Loucy (cell line): ENCODE measurements around the gene FUT4.

Source experiments
- H2AFZ ChIP-seq: fragments of 200-600 bp; sonication (generic); 2 replicates; pipeline ENCODE4 v1.6.0; 2016; ENCODE audit warnings: antibody characterized with exemption, mild to moderate bottlenecking, low read length, moderate library complexity
- H3F3A ChIP-seq: fragments of 200-600 bp; 2 replicates; pipeline ENCODE4 v1.6.0; 2016; ENCODE audit warnings: antibody characterized with exemption, low read depth, mild to moderate bottlenecking
- H3K27me3 ChIP-seq: fragments of 200-600 bp; sonication (generic); 2 replicates; pipeline ENCODE4 v1.6.1; 2014; ENCODE audit warnings: low read length, mild to moderate bottlenecking; ENCODE audit not compliant: insufficient read depth, poor library complexity, severe bottlenecking
- H3K36me3 ChIP-seq: fragments of 200-600 bp; sonication (generic); 2 replicates; pipeline ENCODE4 v1.6.1; 2016; ENCODE audit warnings: low read length; ENCODE audit not compliant: insufficient read depth
- H3K4me1 ChIP-seq: fragments of 200-600 bp; sonication (generic); 2 replicates; pipeline ENCODE4 v1.5.1; 2014; ENCODE audit warnings: low read length, mild to moderate bottlenecking; ENCODE audit not compliant: insufficient read depth, poor library complexity, severe bottlenecking
- H3K4me2 ChIP-seq: fragments of 200-600 bp; sonication (generic); 2 replicates; pipeline ENCODE4 v1.6.0; 2014; ENCODE audit warnings: antibody characterized with exemption, low read length, low read depth, mild to moderate bottlenecking; ENCODE audit not compliant: poor library complexity, severe bottlenecking
- H3K4me3 ChIP-seq: fragments of 200-600 bp; sonication (generic); 2 replicates; pipeline ENCODE4 v1.5.1; 2014; ENCODE audit warnings: low read length, mild to moderate bottlenecking, mixed read lengths; ENCODE audit not compliant: poor library complexity, severe bottlenecking
- H3K79me2 ChIP-seq: fragments of 200-600 bp; sonication (generic); 2 replicates; pipeline ENCODE4 v1.6.1; 2014; ENCODE audit warnings: low read length; ENCODE audit not compliant: insufficient read depth
- H3K9ac ChIP-seq: fragments of 200-600 bp; sonication (generic); 2 replicates; pipeline ENCODE4 v1.6.0; 2014; ENCODE audit warnings: mild to moderate bottlenecking, low read depth, low read length, moderate library complexity; ENCODE audit not compliant: poor library complexity, severe bottlenecking
- H3K9me2 ChIP-seq: fragments of 200-600 bp; sonication (generic); replicated peaks from 2 replicates; pipeline ENCODE4 v1.6.1; 2016; ENCODE audit warnings: low read depth, low read length, mixed read lengths
- H3K9me3 ChIP-seq: fragments of 200-600 bp; sonication (generic); 2 replicates; pipeline ENCODE4 v1.6.1; 2014; ENCODE audit warnings: mild to moderate bottlenecking, antibody characterized with exemption, low read length, low read depth; ENCODE audit not compliant: insufficient read depth
- H4K20me1 ChIP-seq: fragments of 200-600 bp; sonication (generic); 2 replicates; pipeline ENCODE4 v1.6.0; 2014; ENCODE audit warnings: antibody characterized with exemption, low read length, mild to moderate bottlenecking; ENCODE audit not compliant: insufficient read depth, poor library complexity, severe bottlenecking
- EZH2phosphoT487 ChIP-seq: fragments of 200-600 bp; IDR thresholded peaks from 2 replicates; pipeline ENCODE4 v1.6.1; 2018; ENCODE audit warnings: antibody characterized with exemption, mild to moderate bottlenecking, moderate library complexity, borderline replicate concordance
- TF ChIP-seq, protein P1 (sequence below): fragments of 200-600 bp; sonication (generic); conservative IDR thresholded peaks from 2 replicates; pipeline ENCODE4 v1.5.1; 2014; ENCODE audit warnings: mild to moderate bottlenecking, antibody characterized with exemption, low read length

FUT4 gene

DNA sequence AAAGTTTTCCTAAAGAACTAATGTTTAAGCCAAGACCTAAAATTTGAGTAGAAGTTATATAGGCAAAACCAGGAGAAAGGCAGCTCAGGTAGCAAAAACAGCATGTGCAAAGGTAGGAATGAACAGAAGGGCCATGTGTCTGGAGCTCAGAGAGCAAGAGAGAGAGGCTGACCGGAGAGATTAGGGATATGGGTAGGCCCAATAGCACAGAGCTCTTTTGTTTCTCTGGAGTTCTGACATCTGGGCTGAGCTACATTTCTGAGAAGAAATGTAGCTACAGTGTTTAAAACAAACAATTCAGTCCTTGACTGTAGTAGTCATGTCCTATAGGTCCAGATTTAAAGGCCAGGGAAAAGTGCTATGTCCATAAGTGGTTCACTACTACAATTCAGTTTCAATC is 27.0 kb upstream of the FUT4 start:
- H3K27me3 ChIP-seq, result no peaks in the 10 kb centered on the region
- peaks cover 18% of the 10 kb centered on the region for H3K4me1 ChIP-seq
- H3K4me2 ChIP-seq, result no peak overlapping the region
- H3K9ac ChIP-seq, result no peak overlapping the region
- no peaks in the 10 kb centered on the region for H3K79me2 ChIP-seq
- H3F3A ChIP-seq, result 0 out of 2 replicates have a peak, but pooled peaks cover 3% of the 10 kb centered on the region
- no peak overlapping the region for H2AFZ ChIP-seq
- H3K4me3 ChIP-seq, result no peak overlapping the region
- no peak for TF ChIP-seq EZH2phosphoT487
- TF ChIP-seq, protein P1, sequence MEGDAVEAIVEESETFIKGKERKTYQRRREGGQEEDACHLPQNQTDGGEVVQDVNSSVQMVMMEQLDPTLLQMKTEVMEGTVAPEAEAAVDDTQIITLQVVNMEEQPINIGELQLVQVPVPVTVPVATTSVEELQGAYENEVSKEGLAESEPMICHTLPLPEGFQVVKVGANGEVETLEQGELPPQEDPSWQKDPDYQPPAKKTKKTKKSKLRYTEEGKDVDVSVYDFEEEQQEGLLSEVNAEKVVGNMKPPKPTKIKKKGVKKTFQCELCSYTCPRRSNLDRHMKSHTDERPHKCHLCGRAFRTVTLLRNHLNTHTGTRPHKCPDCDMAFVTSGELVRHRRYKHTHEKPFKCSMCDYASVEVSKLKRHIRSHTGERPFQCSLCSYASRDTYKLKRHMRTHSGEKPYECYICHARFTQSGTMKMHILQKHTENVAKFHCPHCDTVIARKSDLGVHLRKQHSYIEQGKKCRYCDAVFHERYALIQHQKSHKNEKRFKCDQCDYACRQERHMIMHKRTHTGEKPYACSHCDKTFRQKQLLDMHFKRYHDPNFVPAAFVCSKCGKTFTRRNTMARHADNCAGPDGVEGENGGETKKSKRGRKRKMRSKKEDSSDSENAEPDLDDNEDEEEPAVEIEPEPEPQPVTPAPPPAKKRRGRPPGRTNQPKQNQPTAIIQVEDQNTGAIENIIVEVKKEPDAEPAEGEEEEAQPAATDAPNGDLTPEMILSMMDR, result no peak
- no peaks in the 10 kb centered on the region for H4K20me1 ChIP-seq
- H3K9me3 ChIP-seq, result no peaks in the 10 kb centered on the region
- H3K36me3 ChIP-seq, result no peaks in the 10 kb centered on the region
- H3K9me2 ChIP-seq, result no peaks in the 10 kb centered on the region

DNA sequence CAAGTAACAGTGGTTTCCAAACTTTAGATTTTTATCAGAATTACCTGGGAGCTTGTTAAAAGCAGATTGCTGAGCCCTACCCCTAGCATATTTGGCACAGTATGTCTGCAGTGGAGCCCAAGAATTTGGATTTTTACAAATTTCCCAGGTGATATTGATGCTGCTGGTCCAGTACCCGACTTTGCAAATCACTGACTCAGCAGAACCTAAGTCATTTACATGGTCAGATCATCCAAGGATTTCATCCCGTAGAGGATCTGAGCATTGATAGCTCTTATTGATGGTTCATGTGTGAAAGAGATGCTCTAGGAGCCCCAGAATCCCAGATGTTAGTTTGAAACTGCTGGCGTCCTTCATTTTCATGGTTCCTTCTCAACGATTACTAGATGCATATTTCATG is 25.4 kb upstream of the FUT4 start:
- H3K9me2 ChIP-seq, result no peaks in the 10 kb centered on the region
- no peaks in the 10 kb centered on the region for H3K79me2 ChIP-seq
- no peaks in the 10 kb centered on the region for H3K9me3 ChIP-seq
- H3K27me3 ChIP-seq, result no peaks in the 10 kb centered on the region
- H3K4me3 ChIP-seq, result no peak overlapping the region
- H2AFZ ChIP-seq, result no peak overlapping the region
- H4K20me1 ChIP-seq, result no peaks in the 10 kb centered on the region
- no peaks in the 10 kb centered on the region for H3K36me3 ChIP-seq
- no peak overlapping the region for H3K9ac ChIP-seq
- no peak overlapping the region for H3K4me2 ChIP-seq
- 0 out of 2 replicates have a peak, but pooled peaks cover 2% of the 10 kb centered on the region for H3F3A ChIP-seq
- H3K4me1 ChIP-seq, result peaks cover 6% of the 10 kb centered on the region
- TF ChIP-seq, protein P1, result no peak
- no peak for TF ChIP-seq EZH2phosphoT487

GRCh38 chr11:94519478-94520084 is 24.1 kb upstream of the FUT4 start:
- Histone ChIP-seq H3K4me2 (no peak overlapping the region), H3F3A (no peaks in the 10 kb centered on the region), H3K4me3 (no peak overlapping the region), H3K9me2 (no peaks in the 10 kb centered on the region), H3K9ac (no peak overlapping the region), H3K79me2 (no peaks in the 10 kb centered on the region), H3K4me1 (no peaks in the 10 kb centered on the region), H2AFZ (peak overlapping the region; percentile 51; the same call in 1 of the 2 replicates), H3K9me3 (no peaks in the 10 kb centered on the region), H3K36me3 (no peaks in the 10 kb centered on the region), H3K27me3 (no peaks in the 10 kb centered on the region), H4K20me1 (no peaks in the 10 kb centered on the region)
- no peak for TF ChIP-seq EZH2phosphoT487
- TF ChIP-seq, protein P1, result peak; percentile 84
